DMS 273 (cell line): ENCODE measurements around the gene SNF8.
"Not testable (repeated sequence)": the region's sequence is repeated elsewhere in the genome, so short reads cannot be mapped to it uniquely, and the experiment has no call there.

Source experiments
- DNase-seq: peaks from one replicate; lab custom pipeline; 2025; ENCODE audit not compliant: unreplicated experiment; lab: John Stamatoyannopoulos, UW

SNF8 gene

DNA sequence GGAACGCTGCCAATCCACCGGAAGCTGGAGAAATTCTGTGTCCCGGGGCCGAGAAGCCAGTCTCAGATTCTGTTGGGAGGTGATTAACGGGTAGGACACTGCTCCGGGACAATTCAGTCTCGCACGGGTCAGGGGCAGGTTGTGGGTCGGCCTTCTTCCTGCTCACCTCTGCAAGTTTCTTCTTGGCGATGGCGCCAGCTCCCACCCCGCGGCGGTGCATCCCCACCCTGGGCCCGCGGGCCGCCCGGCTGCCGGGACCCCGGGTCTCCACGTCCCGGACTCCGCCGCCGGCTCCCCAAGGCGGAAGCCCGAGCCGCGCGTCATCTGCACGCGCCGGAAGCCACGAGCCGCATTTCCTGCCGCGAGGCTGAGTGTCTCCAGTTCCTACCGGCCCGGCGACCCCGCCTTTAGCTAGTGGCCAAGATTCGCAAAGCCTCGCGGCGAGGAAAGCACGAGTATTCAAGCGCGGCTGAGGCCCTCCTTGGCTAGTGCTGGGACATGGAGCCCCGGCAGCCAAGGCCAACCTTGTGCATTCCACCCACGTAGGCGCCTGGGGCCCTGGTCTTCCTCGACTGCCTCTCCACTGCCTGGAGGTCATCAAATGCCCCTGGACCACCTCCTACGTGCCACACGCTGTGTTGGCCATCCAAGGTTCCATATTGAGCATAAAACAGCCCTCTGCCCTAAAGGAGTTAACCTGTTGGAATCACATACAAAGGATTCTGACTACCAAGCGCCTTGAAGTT is at the start of gene SNF8:
Gene SNF8, minus strand, starts transcription at position 328 of the 746 bp plus-strand sequence. Its CDS starts 108 bp downstream, at position 220.
- peak; percentile 98 for DNase-seq

DNA sequence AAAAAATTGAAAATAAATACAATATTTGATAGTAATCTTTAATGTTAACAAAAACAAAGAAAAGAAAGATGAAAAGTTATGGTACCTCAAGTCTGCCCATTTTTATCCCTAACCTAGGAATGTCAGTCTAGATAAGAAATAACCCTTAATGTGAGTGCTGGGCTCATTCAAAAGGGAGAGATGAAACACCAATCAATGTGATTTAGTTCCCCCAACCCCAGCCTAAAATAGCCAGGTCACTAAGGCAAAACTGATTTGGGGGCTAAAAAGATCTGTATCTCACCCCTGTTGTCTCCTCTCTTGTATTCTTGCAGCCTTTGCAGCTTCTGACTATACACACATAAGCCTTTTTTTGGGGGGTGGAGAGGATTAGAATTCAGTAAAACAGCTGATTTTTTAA is 49.3 kb upstream of the SNF8 start:
- DNase-seq = no peak

GRCh38 chr17:48993305-48993704 is 48.7 kb upstream of the SNF8 start:
- DNase-seq = no peak

GRCh38 chr17:48992444-48992843 is 47.8 kb upstream of the SNF8 start:
- no peak for DNase-seq

- no peak for DNase-seq
Observed at GRCh38 chr17:48990882-48991357, 46.3 kb upstream of the SNF8 start.

- DNase-seq = no peak
Observed at GRCh38 chr17:48989100-48989499, 44.5 kb upstream of the SNF8 start.

- no peak for DNase-seq
Observed at GRCh38 chr17:48985436-48986245, 41.0 kb upstream of the SNF8 start.

- DNase-seq = no peak
Observed at GRCh38 chr17:48981927-48982539, 37.4 kb upstream of the SNF8 start.

- DNase-seq = no peak
Observed at GRCh38 chr17:48973806-48974205, 29.2 kb upstream of the SNF8 start.

GRCh38 chr17:48972749-48973097 is 28.1 kb upstream of the SNF8 start:
- no peak for DNase-seq

DNA sequence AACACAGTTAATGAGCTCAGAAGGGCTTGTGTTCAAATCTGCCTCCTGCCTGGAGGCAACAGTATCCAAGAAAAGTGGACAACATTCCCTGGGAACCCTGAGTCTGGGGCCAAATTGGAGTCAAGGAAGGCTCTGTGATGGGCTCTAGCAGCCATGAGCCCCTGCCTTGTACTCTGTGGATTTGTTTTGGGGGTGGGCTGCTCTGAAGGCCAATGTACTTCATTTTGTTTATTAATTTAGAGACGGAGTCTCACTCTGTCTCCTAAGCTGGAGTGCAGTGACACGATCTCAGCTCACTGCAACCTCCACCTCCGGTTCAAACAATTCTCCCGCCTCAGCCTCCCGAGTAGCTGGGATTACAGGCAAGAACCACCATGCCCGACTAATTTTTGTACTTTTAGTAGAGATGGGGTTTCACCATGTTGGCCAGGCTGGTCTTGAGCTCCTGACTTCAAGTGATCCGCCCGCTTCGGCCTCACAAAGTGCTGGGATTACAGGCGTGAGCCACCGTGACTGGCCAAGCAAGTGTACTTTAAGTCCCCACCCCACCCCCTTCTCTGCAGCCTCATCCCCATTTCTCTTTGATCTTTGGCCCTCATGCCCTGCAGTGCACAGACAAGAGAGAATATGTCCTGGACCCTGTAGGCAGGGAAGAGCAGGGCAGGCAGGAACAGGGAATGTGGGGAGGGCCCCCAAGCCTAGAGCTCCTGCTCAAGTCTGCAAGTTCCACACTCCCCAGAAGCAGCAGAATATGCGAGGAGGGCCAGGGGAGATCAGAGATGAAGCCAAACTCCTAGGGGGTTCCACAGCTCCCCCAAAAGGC is 26.4 kb upstream of the SNF8 start:
- no peak for DNase-seq

DNA sequence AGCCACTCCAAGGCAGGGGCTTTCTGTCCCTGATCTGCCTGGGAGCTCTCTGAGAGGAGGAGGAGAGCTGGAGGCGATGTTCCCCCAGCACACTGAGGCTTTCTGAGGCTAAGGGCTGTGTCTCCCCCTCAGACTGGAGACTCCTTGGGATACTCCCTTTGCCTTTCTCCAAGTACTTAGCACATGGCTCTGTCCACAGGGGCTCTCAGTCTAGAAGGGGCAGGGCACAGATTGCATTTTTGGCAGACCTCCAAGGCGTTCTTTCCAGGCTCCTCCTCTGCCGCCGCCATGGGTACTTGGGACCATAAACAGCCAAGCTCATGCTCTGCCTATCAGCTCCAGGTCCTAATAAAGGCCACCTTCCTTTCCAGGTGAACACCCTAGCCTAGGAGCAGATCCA is 25.6 kb upstream of the SNF8 start:
- DNase-seq = peak; percentile 87

GRCh38 chr17:48961516-48962233 is 17.0 kb upstream of the SNF8 start:
- DNase-seq = no peak

GRCh38 chr17:48960834-48961515 is 16.3 kb upstream of the SNF8 start:
- peak; percentile 50 for DNase-seq

DNA sequence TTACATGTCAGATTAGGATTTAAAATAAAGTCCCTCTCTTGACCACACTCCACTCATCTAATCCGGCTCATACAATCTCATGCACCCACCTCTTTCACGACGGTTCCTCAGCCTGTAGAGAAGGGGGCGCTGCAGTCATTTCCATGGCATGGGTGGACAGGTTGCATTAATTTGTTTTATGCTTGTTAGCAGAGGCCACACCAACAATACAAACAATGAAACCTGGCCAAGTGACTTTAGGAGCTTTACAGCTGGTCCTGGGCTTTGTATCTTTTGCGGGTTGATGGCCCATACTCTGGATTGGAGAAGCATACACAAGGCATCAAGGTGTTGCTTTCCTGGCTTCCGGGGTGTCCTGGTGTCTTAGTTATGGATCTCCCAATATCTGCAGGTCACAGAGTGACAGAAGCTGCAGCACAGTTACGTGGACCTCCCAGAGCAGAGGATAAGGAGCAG is 9.7 kb upstream of the SNF8 start:
- peak; percentile 63 for DNase-seq

GRCh38 chr17:48952904-48953303 is 8.3 kb upstream of the SNF8 start:
- DNase-seq = no peak

GRCh38 chr17:48951572-48951971 is 6.9 kb upstream of the SNF8 start:
- no peak for DNase-seq

DNA sequence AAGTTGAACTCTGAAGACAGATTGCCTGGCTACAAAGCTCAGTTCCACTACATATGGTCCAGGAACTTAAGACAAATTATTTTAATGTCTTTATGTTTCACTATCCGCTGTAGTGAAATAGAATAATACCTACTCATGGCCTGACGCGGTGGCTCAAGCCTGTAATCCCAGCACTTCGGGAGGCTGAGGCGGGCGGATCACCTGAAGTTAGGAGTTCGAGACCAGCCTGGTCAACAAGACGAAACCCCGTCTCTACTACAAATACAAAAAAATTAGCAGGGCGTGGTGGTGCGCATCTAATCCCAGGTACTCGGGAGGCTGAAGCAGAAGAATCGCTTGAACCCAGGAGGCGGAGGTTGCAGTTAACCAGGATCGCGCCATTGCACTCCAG is 614 bp upstream of the SNF8 start:
- not testable (repeated sequence) for DNase-seq

GRCh38 chr17:48933035-48933434 is 11.6 kb downstream of the SNF8 start:
- DNase-seq = no peak

GRCh38 chr17:48930435-48930873 is 14.2 kb downstream of the SNF8 start:
- no peak for DNase-seq
